GM12892 (cell line): ENCODE results near the gene SSR4.

Experiments
- DNase-seq: peaks from one replicate; pipeline ENCODE4 v3.0.0; 2011; ENCODE audit not compliant: insufficient read length
- FAIRE-seq: peaks from 2 replicates; lab custom pipeline; 2011; peaks lifted over from hg19 to GRCh38; lab: Jason Lieb, UNC
- POLR2A ChIP-seq: IDR thresholded peaks from 2 replicates; pipeline ENCODE4 v1.6.1; 2011; ENCODE audit warnings: low read depth, low read length, control low read depth
- POLR2AphosphoS5 ChIP-seq: IDR thresholded peaks from 2 replicates; pipeline ENCODE4 v1.6.1; 2011; ENCODE audit warnings: low read depth, low read length, control low read depth
- TAF1 ChIP-seq: IDR thresholded peaks from 2 replicates; pipeline ENCODE4 v1.6.1; 2011; ENCODE audit warnings: low read depth, mild to moderate bottlenecking, control low read depth, low read length, borderline replicate concordance

Gene SSR4

DNA sequence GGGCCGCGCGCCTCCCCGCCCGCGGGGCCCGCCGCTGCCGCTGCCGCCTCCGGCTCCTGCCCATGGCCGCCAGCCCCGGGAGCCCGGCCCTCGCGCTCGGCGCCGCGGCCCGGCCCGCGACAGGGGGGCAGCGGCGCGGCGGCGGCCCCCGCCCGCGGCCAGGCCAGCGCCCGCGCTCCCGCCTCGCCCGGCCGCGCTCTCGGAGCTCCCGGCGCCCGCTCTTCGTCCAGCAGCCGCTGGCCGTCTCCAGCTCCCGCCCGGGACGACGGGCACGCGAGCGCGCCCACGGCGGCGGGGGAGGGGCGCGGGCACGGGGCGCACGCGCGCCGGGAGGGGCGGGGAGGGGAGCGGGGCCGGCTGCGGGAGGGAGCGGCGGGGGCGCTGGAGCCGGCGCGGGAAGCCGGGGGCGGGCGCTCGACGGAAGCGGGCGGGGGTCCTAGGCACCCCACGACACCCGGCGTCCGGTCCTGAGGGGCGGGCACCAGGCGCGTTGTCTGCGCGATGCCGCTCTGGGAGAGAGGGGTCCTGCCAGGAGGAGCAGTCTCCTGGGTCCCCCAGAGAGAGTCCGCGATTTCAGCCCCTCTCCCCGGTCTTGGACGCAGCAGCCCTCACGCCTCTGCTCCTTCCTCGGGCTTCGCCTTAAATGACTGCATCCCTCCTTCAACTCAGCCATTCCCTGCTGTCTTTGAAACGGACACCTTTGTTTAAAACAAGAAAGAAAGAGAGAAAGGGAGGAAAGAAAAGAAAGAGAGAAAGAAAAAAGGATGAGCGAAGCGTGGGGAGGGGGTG, 36.4 kb downstream of the SSR4 start:
- DNase-seq (no peak), FAIRE-seq (no peak)
- TF ChIP-seq TAF1 (no peak), POLR2A (no peak)

DNA sequence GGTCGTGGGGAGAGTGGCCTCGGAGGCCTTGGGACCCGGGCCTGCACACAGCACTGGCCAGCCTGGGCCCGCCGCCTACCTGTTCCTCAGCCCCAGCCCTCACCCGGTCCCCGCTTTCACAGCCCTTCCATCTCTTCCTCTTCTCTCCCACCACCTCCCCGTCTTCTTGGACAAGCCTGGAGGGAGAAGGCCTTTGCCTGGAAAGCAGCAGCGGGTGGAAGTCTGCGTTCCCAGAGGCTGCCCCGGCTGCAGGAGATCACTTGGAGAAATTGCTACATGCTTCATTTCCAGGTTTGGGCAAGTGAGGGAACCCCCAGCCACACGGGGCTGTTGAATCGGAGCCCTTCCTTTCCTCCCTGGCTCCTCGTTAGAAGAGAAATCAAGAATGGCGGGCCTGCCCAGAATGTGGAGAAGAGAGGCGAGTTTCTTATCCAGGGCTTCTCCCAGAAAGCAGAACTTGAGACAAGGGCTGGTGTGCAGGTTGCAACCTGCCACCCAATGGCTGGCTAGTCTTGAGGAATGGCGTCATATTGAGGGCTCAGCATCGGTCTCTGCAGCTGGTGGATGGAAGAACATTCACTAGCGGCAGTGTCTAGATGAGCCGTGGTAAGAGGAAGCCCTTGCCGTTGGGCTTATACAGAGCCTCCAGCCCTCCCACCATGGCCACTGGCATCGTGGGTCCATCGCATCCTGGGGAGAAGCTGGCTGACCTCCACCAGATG, 37.1 kb downstream of the SSR4 start:
- no peak for DNase-seq
- no peak for FAIRE-seq
- TF ChIP-seq POLR2A (no peak), TAF1 (no peak)

DNA sequence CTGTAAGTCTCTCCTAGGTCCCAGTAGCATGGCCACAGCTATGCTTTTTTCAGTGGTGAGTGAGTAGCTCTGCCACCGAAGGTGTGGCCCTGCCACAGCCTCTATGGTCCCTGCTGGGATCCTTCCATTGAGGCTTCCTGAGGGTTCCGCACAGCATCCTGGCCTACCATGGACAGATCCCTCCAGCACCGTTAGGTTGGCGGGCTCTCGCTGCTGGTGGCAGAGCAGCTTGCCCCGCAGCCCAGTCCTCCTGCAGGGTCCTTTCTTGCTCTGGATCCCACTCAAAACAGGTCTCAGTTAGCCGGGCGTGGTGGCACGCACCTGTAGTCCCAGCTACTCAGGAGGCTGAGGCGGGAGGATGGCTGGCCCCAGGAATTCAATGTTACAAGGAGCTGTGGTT, 38.3 kb downstream of the SSR4 start:
- DNase-seq, result no peak
- FAIRE-seq, result no peak
- TF ChIP-seq TAF1 (no peak), POLR2AphosphoS5 (no peak), POLR2A (no peak)

DNA sequence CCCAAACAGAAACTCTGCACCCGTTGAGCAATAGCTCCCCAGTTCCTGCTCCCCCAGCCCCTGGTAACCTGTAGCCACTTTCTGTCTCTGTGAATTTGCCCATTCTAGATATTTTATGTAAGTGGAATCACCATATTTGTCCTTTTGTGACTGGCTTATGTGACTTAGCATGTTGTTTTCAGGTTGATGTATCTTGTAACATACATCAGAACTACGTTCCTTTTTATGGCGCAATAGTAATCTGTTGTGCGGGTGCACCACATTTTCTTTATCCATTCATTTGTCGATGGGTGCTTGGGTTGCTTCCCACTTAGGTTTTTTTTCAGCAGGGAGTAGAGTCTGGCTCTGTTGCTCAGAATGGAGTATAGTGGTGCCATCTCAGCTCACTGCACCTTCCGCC, 42.5 kb downstream of the SSR4 start:
- TF ChIP-seq POLR2A (no peak), POLR2AphosphoS5 (no peak), TAF1 (no peak)
- no peak for FAIRE-seq

DNA sequence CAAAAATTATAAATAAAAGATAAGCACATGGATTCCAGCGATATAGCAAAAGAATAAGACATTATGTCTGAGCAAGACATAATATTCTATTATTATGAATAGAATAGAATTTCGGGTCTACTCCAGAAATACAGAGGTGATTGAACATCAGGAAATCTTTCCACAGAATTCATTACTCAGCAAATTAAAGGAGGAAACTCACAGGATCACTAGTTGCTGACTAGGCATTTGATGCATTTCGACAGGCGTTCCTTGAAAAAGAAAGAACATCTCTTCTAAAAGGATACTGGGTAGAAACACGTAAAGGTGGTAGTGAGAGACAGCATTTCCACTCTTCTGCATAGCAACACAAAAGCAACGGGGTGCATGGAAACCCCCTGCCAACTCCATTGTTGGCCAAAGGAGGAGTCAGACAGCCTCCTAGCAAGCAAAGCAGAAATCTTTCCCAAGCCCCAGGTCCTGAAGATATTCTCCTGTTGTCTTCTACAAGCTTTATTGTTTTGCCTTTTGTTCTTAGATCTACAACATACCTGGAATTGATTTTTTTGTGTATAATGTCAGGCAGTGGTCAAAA, 50.1 kb downstream of the SSR4 start:
- DNase-seq, result no peak
- no peak for FAIRE-seq
- TF ChIP-seq POLR2A (no peak), TAF1 (no peak), POLR2AphosphoS5 (no peak)

More for the DNA sequence above, 42.5 kb downstream of the SSR4 start:
- no peak for DNase-seq

DNA sequence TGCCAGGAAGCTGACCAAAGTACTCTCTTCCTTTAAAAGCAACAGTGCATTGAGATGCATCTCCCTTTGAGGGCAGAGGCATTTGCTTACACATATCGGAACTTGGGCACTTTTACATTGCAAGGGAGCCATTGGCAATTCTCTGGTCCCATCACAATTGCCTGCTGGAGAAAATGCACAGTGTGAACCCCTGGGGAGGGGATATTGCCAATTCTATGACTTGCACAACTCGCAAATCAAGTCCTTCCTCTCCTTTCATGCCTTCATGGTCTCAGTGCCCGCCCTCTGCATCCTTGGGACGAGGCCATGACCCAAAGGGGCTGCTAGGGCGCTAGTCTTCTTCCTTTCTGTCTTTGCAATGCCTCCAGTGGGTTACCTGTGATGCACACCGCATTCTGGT, 50.7 kb downstream of the SSR4 start:
- TF ChIP-seq TAF1, result no peak
- TF ChIP-seq POLR2AphosphoS5, result no peak
- TF ChIP-seq POLR2A, result no peak
- FAIRE-seq (no peak), DNase-seq (no peak)

DNA sequence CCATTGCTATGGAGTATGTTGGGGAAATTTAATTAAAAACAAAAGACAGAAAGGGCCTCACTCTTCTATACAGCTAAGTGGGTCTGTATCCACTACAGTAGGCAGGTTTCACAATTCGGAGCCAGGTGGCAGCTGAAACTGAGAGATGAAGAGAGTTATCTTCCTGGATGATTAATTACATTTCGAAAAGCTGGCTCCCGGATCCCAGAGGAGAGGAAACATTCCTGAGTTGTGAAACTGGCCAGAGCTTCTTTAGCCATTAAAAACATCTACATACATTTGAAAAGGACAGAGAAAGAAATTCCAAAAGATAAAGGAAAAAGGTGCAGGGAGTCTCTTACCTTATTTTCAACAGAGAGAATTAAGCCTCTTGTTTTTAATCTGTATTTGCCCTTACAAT, 51.4 kb downstream of the SSR4 start:
- DNase-seq (no peak), FAIRE-seq (no peak)
- TF ChIP-seq TAF1, result no peak
- TF ChIP-seq POLR2A, result no peak
- no peak for TF ChIP-seq POLR2AphosphoS5
